ENCODE results near the gene TSPEAR. TPM values are rescaled to one million over a fixed set of nuclear protein-coding genes. Genes with fewer than 3 reads are reported as not detected.

TSPEAR gene
- total and polyA plus RNA-seq, 10 donors = 0.02 to 0.22 (median 0.03) TPM; not detected in 7

GRCh38 chr21:44684483-44684882 is 26.9 kb downstream of the TSPEAR start:
- intact Hi-C loops (cut with DNase I; ENCODE audit: low total_unique reads) = no loop called here
- Histone ChIP-seq H3K27me3 (replicated peaks in 1 of 7) (peaks cover 0 to 30% (median 0%) of the 10 kb centered on the region in 7 donors), H3K4me1 (no peaks in the 10 kb centered on the region), H3K36me3 (no peaks in the 10 kb centered on the region), H3K27ac (no peak overlapping the region), H3K4me3 (no peak overlapping the region), H3K9me3 (no peaks in the 10 kb centered on the region)
- WGBS, 5 donors = 59 to 79% (median 74%) methylated on average over 6 of the region's 6 CpGs
- DNase-seq = no peak
- no peak for TF ChIP-seq POLR2AphosphoS5 (IDR thresholded peaks at IDR 0.05)
- no peak for TF ChIP-seq POLR2A (IDR thresholded peaks at IDR 0.05)
- no peak for TF ChIP-seq CTCF (IDR thresholded peaks at IDR 0.05 in 8 of 11, conservative IDR thresholded peaks at IDR 0.05 in 3 of 11)

GRCh38 chr21:44684077-44684476 is 27.3 kb downstream of the TSPEAR start:
- Histone ChIP-seq H3K27ac (no peak overlapping the region), H3K27me3 (replicated peaks in 1 of 7) (peaks cover 0 to 30% (median 0%) of the 10 kb centered on the region in 7 donors), H3K36me3 (no peaks in the 10 kb centered on the region), H3K4me1 (no peaks in the 10 kb centered on the region), H3K4me3 (no peak overlapping the region), H3K9me3 (no peaks in the 10 kb centered on the region)
- WGBS, 5 donors = 70 to 83% (median 79%) methylated on average over 7 of the region's 7 CpGs
- DNase-seq = no peak
- no peak for TF ChIP-seq POLR2A (IDR thresholded peaks at IDR 0.05)
- TF ChIP-seq POLR2AphosphoS5 (IDR thresholded peaks at IDR 0.05) = no peak
- TF ChIP-seq CTCF (IDR thresholded peaks at IDR 0.05 in 8 of 11, conservative IDR thresholded peaks at IDR 0.05 in 3 of 11) = no peak
- intact Hi-C loops (cut with DNase I; ENCODE audit: low total_unique reads) = no loop called here

DNA sequence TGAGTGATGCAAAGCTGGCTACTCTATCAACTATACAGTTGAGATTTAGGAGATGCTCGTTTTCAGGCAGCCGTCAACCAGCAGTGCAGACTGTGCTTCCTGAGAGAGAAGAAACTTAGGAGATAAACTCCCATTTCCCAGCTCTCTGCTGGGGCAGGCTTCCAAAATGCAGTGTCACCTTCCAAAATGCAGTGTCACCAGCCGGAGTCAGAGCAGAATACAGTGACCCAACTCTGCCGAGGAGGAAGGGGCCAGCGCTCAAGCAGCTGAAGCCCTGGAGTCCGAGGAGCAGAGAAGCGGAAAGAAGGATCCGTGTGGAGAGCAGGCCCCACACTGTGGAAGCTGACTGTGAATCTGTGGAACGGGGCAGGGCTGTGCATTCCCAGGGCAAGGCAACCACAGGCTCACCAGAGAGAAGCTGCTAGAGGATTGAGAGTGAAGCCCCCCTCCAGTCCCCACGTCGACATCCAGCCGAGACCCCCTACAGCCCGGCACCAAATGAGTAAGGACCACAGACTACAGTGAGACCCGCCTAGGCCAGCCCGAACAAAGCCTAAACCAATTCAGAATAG is 28.7 kb downstream of the TSPEAR start:
- Histone ChIP-seq H3K27me3 (replicated peaks in 1 of 7) (peaks cover 0 to 16% (median 0%) of the 10 kb centered on the region in 7 donors), H3K4me1 (no peaks in the 10 kb centered on the region), H3K4me3 (no peak overlapping the region), H3K9me3 (no peaks in the 10 kb centered on the region), H3K27ac (no peak overlapping the region), H3K36me3 (no peaks in the 10 kb centered on the region)
- intact Hi-C loops (cut with DNase I; ENCODE audit: low total_unique reads) = no loop called here
- no peak for DNase-seq
- WGBS, 5 donors = 78 to 86% (median 79%) methylated on average over 15 of the region's 15 CpGs
- TF ChIP-seq POLR2A (IDR thresholded peaks at IDR 0.05) (no peak), POLR2AphosphoS5 (IDR thresholded peaks at IDR 0.05) (no peak), CTCF (IDR thresholded peaks at IDR 0.05 in 8 of 11, conservative IDR thresholded peaks at IDR 0.05 in 3 of 11) (no peak)

DNA sequence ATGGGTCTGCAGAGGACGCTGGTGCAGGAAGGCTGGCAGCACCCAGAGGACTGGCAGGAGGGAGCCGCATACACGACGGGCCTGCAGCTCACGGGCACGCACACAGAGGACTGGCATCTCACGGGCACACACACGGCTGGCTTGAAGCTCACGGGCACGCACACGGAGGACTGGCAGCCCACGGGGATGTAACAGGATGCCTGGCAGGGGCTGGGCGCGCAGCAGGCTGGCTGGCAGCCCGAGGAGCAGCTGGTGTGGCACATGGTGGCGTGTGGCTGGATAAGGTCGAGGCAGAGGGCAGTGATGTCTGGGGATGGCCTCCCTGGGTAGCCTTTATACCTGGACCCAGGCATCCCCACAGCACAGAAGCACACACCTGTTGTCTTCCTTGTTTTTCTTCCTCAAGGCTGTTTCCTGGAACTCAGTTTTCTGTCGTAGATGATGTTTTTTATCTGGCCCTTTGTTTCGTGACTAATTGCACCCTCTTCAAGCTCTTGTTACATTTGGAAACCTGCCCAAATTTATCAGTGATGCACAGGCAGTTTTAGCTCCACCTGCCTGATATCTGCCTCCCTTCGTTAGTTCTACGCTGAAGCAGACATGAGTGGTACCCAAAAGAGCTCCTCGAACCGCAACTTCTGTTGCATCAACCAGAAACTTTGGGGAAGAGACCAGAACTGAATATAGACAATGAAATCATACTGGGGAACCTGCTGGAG is 29.4 kb downstream of the TSPEAR start, which contains the start of gene KRTAP12-1:
TSS of gene KRTAP12-1 (minus strand) at position 303 of the 719 bp plus-strand sequence. CDS start at position 263, 40 bp downstream.
- Histone ChIP-seq H3K4me1 (no peaks in the 10 kb centered on the region), H3K27me3 (replicated peaks in 1 of 7) (peaks cover 0 to 14% (median 0%) of the 10 kb centered on the region in 7 donors), H3K9me3 (no peaks in the 10 kb centered on the region), H3K36me3 (no peaks in the 10 kb centered on the region), H3K27ac (no peak within 1 kb of the TSS), H3K4me3 (no peak within 1 kb of the TSS)
- intact Hi-C loops (cut with DNase I; ENCODE audit: low total_unique reads) = no loop called here
- 71 to 82% (median 78%) methylated on average over 18 to 23 of the region's 23 CpGs for WGBS, 5 donors
- DNase-seq = no peak
- no peak for TF ChIP-seq POLR2A (IDR thresholded peaks at IDR 0.05)
- TF ChIP-seq CTCF (IDR thresholded peaks at IDR 0.05 in 8 of 11, conservative IDR thresholded peaks at IDR 0.05 in 3 of 11) = no peak
- no peak for TF ChIP-seq POLR2AphosphoS5 (IDR thresholded peaks at IDR 0.05)

All from spleen (tissue), 11 donors.